Upper lobe of left lung (tissue), 4 donors: ENCODE measurements around the gene CCNT1.

Experiments used
- POLR2A ChIP-seq, 4 donors: fragments of 450-650 bp; IDR thresholded peaks; one replicate each; pipeline ENCODE4 v1.5.1; 2016 to 2017; ENCODE audit warnings: antibody characterized with exemption in 4 of 4, mild to moderate bottlenecking in 2 of 4
- TF ChIP-seq, protein P1 (sequence below), 6 experiments: fragments of 450-650 bp in 4 of 6; fragments of 200-600 bp in 2 of 6; sonication (generic) in 2 of 6; IDR thresholded peaks; one replicate each; pipeline ENCODE4 v1.5.1; 2016 to 2019; ENCODE audit warnings: antibody characterized with exemption in 6 of 6

DNA sequence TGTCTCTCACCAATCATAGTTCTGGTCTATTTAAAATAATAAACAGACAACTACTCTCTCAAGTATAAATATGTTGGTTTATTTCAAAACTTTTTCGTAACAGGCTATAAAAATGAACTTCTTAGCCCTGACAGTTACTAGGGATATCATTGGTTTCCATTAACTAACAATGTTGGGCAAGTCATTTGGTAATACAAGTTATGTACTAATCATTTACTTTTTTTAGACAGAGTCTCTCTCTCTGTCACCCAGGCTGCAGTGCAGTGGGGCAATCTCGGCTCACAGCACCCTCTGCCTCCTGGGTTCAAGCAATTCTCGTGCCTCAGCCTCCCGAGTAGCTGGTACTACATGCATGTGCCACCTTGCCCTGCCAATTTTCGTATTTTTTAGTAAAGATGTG lies 19.9 kb downstream of the CCNT1 start:
- TF ChIP-seq, protein P1, sequence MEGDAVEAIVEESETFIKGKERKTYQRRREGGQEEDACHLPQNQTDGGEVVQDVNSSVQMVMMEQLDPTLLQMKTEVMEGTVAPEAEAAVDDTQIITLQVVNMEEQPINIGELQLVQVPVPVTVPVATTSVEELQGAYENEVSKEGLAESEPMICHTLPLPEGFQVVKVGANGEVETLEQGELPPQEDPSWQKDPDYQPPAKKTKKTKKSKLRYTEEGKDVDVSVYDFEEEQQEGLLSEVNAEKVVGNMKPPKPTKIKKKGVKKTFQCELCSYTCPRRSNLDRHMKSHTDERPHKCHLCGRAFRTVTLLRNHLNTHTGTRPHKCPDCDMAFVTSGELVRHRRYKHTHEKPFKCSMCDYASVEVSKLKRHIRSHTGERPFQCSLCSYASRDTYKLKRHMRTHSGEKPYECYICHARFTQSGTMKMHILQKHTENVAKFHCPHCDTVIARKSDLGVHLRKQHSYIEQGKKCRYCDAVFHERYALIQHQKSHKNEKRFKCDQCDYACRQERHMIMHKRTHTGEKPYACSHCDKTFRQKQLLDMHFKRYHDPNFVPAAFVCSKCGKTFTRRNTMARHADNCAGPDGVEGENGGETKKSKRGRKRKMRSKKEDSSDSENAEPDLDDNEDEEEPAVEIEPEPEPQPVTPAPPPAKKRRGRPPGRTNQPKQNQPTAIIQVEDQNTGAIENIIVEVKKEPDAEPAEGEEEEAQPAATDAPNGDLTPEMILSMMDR (IDR thresholded peaks at IDR 0.05) = no peak
- no peak for TF ChIP-seq POLR2A (IDR thresholded peaks at IDR 0.05)
